Smooth muscle cell of the brain vasculature (primary cell): ENCODE data around the gene GALNT2.

Experiments used
- DNase-seq: peaks from one replicate; pipeline ENCODE4 v3.0.0-alpha.2; 2012; ENCODE audit warnings: low read depth, low spot score

Gene GALNT2

GRCh38 chr1:230145953-230146476 is 79.0 kb downstream of the GALNT2 start:
- DNase-seq, result no peak

- no peak for DNase-seq
These were observed 79.7 kb downstream of the GALNT2 start for GRCh38 chr1:230146709-230147108.

- no peak for DNase-seq
These were observed 80.5 kb downstream of the GALNT2 start for GRCh38 chr1:230147253-230148125.

GRCh38 chr1:230148126-230148652 is 81.2 kb downstream of the GALNT2 start:
- DNase-seq, result no peak

- DNase-seq, result no peak
These were observed 81.9 kb downstream of the GALNT2 start for GRCh38 chr1:230148768-230149469.

GRCh38 chr1:230149751-230150584 is 82.9 kb downstream of the GALNT2 start:
- DNase-seq, result no peak

- DNase-seq, result no peak
These were observed 83.6 kb downstream of the GALNT2 start for GRCh38 chr1:230150615-230151014.

- no peak for DNase-seq
These were observed 85.0 kb downstream of the GALNT2 start for GRCh38 chr1:230151924-230152468.

- no peak for DNase-seq
These were observed 86.0 kb downstream of the GALNT2 start for GRCh38 chr1:230152999-230153398.

GRCh38 chr1:230153641-230154296 is 86.7 kb downstream of the GALNT2 start:
- no peak for DNase-seq

- no peak for DNase-seq
These were observed 88.0 kb downstream of the GALNT2 start for GRCh38 chr1:230155021-230155420.

GRCh38 chr1:230156068-230156467 is 89.0 kb downstream of the GALNT2 start:
- no peak for DNase-seq

- no peak for DNase-seq
These were observed 89.5 kb downstream of the GALNT2 start for GRCh38 chr1:230156536-230156935.

- DNase-seq, result no peak
These were observed 90.7 kb downstream of the GALNT2 start for GRCh38 chr1:230157420-230158390.

- DNase-seq, result no peak
These were observed 91.6 kb downstream of the GALNT2 start for GRCh38 chr1:230158415-230159291.

GRCh38 chr1:230159580-230159979 is 92.5 kb downstream of the GALNT2 start:
- DNase-seq, result no peak

- DNase-seq, result no peak
These were observed 94.1 kb downstream of the GALNT2 start for GRCh38 chr1:230160957-230161771.

GRCh38 chr1:230163205-230163604 is 96.2 kb downstream of the GALNT2 start:
- DNase-seq, result no peak
